DMS53 treated with DMSO at 0.1 percent for 48 hours (cell line): Measurements from ENCODE around the gene GLT6D1.
"Not testable (repeated sequence)": the region's sequence is repeated elsewhere in the genome, so short reads cannot be mapped to it uniquely, and the experiment has no call there.

Experiments used
- DNase-seq: peaks from one replicate; lab custom pipeline; 2025; ENCODE audit not compliant: unreplicated experiment; lab: John Stamatoyannopoulos, UW

GLT6D1 gene

DNA sequence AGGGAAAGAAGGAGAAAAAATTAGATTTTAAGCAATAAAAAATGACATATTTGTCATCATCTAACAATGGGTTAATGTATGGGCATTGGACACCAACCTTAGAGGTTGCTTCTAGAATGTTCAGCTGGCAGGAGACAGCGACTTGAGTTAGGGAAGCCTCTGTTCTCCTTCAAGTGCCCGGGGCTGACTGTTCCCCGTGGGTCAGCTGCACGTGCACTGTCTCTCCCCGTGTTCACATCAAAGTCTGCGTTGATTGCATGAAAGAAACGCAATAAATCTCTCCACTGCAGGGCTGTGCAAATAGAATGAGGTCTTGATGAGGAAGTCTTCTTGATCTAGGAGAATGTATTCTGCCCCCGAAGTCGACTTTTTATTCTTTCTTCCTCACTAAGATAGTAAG lies at the start of gene GLT6D1:
TSS of gene GLT6D1 (minus strand) at position 345 of the 400 bp plus-strand sequence. CDS start 353 bp downstream, outside the sequence.
- DNase-seq = no peak

DNA sequence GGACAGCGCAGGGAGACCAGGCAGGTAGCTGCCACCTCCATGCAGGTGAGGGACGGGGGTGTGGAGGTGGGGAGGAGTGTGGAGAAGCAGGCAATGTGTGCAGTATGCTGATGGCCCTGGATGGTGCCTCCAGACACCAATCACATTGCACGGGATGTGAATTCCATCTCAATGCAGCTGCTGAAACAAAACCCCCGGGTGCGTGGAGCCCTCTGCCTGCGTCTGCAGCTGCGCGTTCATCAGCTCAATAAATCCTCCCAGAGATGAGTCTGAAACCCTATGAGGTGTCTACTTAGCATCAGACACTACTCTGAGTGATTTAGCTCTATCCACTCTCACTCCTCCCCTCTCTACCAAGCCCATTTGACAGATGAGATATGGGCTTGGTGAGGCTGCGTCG lies 49.7 kb upstream of the GLT6D1 start:
- no peak for DNase-seq

GRCh38 chr9:135687216-135687615 lies 47.9 kb upstream of the GLT6D1 start:
- DNase-seq = no peak

DNA sequence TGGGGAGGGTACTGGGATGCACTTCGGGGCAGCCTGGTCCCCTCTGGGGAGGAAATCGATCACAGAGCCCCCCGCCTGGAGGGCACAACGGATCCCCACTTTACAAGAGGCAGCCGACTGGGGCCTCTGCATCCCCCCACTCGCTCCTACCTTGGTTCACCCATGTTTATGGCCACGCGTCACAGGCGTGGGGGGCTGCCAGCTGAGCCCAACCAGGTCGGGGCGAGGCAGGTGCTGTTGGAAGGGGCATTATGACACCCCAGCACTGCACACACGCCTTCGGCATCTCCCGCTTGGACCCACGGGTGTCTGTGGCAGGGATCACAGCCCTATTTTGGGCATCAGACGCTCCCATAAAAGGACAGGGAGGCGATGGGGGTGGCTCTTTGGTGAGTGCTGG lies 45.4 kb upstream of the GLT6D1 start:
- DNase-seq = no peak

- DNase-seq = no peak
These were observed 44.2 kb upstream of the GLT6D1 start for GRCh38 chr9:135683401-135684034.

DNA sequence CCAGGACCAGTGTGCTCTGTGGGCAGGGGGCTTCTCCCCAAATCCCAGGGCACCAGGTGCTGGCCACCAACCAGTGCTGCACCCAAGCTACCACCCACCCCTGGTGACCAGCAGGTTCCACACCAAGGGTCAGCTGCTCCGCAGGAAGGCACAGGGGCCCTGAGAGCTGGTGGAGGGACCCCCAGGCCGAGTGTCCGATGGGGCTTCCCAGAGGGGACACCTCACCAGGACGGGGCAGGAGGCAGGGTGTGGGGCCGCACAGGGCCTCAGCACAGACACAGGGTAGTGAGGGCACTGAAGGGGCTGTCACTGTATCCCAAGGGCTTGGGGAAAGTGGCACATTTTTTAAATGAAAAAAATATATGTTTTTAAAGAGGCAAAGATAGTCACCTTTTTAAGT lies 41.8 kb upstream of the GLT6D1 start:
- DNase-seq = no peak

DNA sequence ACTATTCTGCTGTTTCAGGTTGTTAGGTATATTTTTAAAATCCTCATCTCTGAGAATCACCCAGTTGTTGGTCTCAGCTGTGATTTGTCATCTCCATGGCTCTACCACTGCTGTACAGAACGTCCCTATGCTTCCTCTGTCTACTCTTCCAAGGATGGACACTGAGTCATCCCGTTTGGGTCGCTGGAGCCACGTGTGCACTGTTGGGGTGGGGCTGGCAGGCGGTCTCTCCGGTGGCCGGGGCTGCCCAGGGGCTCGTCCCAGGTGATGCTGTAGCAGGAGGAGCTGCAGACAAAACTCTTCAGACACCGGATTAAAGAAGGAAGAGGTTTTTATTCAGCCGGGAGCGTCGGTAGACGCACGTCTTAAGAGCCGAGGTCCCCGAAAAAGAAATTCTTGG lies 40.7 kb upstream of the GLT6D1 start:
- DNase-seq = no peak

DNA sequence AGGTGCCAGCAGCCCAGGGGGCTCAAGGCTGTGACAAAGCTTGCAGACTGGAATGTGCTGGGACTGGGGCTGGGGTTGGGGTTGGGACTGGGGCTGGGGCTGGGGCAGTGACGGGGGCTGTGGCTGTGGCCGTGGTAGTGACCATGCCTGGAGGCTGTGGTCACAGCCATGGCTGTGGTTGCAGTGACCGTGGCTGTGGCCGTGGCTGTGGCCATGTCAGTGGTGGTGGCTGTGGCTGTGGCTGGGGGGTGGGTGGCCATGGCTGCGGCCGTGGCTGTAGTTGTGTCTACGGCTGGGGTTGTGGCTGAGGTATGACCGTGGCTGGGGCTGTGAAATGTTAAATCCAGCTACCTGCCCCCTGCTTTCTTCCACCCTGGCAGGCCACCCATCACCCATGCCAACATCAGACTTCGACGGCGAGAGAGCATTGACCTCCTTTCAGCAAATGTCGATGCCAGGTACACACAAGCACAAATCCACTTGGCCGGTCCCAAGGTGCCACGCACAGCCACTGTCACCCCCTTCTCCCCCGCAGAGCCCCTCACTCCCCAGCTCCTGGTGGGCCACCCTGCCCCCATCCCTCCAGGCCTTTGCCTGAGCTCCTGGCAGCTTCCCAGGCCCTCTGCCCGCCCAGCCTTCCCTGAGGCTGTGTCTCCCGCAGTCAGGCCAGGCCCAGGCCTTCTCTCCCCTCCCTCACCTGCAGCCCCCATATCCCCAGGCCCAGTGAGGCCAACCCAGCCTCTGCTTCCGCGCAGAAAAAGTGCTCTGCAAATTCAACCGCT lies 39.1 kb upstream of the GLT6D1 start:
- no peak for DNase-seq

DNA sequence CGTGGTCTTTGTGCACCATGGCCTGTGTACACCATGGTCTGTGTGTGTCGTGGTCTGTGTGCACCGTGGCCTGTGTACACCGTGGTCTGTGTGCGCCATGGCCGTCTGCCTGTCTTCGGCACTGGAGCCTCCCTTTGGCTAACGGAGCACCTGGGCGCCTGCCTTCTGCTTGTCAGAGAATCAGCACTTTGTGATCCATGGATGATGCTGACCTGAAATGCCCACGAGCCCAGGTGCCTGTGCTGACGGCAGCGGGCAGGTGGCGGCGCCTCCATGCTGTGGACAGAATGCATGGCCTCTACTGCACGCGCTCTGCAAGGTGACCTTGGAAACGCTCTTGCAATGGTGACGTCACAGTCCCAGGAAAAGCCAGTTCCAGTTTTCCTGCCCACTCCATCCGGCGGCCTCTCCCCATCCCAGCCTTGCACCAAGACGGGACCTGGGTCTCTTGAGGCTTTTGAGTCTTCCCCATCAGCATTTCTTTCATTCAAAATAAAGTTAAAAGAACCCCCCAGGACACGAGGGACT lies 38.4 kb upstream of the GLT6D1 start:
- no peak for DNase-seq

DNA sequence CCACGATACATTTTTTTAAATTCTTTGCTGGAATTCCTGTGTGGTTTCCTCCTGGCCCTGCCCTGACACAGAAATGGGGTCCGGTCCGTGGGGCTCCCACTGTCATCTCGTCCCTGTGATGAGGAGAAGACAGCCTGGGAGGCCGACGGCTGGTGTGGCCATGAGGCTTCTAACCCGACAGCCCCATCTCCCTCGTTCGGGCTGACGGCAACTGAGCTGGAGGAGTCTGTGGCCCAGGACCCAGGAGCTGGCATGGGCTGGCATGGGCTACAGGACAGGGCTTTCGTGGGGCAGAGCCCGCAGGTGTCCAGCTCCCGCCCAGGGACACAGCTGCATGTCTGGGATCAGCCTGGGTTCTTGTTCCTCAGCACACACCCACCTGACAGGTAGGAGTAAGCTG lies 37.6 kb upstream of the GLT6D1 start:
- DNase-seq = no peak

DNA sequence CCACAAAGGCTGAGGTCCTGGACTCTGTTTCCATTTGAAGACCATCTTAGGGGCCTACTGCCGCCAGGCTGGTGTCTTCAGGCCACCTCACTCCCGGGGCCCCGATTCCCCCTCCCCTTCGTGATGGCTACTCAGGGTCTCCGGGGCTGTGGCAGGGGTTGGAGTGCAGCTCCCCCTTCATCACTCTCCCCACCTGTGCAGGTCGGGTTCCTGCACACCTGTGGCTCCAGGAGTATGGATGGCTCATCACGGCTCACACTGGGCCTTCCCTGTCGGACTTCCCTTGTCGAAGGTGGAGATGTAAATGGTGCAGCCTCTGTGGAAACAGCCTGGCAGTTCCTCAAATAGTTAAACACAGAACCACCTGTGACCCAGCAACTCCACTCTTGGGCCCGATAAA lies 35.6 kb upstream of the GLT6D1 start:
- DNase-seq = no peak

DNA sequence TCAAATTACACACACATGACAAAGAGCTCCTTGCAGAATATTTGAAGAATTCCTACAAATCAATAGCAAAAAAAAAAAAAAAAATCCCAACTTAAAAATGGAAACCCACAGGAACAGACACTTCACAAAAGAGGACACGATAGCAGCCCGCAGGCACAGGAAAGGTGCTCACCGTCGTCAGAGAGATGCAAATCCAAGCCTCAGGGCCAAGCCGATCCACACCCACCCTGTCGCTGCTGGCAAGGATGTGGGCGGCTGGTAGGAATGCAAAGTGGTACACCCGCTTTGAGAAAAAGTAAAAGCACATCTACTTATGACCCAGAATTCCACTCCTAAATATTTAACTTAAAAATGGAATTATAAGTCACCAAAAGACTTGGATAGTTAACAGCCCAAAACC lies 34.6 kb upstream of the GLT6D1 start:
- DNase-seq = no peak

DNA sequence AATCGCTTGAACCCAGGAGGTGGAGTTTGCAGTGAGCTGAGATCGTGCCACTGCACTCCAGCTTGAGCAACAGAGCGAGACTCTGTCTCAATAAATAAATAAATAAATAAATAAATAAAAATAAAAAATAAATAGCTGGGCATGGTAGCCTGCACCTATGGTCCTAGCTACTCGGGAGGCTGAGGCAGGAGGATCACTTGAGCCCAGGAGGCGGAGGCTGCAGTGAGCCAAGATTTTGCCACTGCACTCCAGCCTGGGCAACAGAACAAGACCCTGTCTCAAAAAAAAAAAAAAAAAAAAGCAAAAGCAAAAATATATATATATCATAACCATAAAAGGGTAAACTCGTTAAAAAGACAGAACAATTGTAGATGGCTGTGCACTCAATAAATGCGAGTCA lies 33.4 kb upstream of the GLT6D1 start:
- not testable (repeated sequence) for DNase-seq

DNA sequence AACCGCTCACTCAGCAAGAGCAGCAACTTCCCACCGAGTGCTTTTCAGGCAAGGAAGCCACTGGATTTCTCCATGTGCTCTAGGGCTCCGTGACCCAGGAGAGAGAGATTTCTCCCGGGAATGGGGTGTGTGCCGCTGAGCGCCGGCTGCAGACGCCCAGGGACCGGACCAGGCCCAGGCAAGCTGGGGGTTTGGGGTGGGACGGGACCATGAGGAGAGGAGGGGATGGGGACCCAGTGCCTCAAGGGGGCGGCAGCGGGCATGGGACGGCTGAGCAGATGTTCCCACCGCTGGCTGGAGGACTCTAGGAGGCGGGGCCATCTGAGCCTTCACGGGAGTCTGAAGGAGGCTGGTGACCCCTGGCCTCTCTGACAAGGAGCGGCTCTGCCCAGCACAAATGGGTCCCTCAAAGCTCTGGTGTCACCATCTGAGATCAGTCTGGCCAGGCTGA lies 32.3 kb upstream of the GLT6D1 start:
- DNase-seq = no peak

DNA sequence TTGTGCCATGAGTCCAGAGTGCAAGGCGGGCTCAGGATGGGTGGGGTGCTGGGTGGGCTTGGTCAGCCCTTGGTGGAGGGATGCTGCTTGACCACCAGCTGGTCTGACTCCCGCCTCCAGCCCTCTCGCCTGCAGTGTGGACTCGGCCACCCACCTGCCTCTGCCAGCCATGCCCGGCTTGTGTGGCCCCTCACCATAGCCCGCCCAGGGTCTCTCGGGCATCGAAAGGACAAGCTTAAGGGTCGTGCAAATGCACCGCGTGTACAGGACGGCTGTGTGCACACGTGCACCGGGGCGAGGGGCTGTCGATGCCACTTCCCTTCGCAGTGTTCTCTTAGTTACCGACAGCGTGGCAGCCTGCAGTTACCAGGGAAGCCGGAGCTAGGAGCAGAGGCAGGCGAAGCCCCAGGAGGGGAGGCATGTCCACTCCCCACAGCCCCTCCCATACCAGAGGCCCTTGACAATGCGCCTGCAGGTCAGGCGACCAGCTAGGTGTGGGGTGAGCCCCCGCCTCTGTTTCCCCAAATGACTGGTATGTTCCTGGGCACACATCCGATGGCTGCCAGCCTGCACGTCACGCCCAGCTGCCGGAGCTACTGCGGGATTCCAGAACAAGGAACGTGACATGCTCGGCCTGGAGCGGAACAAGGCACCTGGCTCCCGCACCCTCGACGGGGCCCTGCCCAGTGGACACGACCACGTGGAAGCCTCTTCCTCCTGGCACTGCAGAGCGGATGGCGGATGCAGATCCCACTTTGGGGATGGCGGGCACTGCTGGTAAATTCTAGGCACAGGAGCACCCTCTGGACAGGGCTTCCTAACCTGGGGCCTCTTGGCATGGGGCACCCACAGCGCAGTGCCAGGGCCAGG lies 31.6 kb upstream of the GLT6D1 start:
- no peak for DNase-seq

- DNase-seq = no peak
These were observed 30.4 kb upstream of the GLT6D1 start for GRCh38 chr9:135669616-135670285.

DNA sequence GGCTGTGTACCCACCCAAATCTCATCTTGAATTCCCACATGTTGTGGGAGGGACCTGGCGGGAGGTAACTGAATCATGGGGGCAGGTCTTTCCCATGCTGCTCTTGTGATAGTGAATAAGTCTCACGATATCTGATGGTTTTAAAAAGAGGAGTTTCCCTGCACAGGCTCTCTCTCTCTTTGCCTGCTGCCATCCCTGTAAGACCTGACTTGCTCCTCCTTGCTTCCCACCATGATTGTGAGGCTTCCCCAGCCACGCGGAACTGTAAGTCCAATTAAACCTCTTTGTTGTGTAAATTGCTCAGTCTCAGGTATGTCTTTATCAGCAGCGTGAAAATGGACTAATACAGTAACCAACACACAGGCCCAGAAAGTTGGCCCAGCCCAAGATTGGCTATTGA lies 29.7 kb upstream of the GLT6D1 start:
- DNase-seq = not testable (repeated sequence)

- DNase-seq = no peak
These were observed 28.2 kb upstream of the GLT6D1 start for GRCh38 chr9:135667463-135668001.

- no peak for DNase-seq
These were observed 27.5 kb upstream of the GLT6D1 start for GRCh38 chr9:135666534-135667462.

- no peak for DNase-seq
These were observed 26.5 kb upstream of the GLT6D1 start for GRCh38 chr9:135665795-135666189.
